ACHN (cell line): ENCODE results near the gene MINK1.
A peak's percentile ranks its signal among the peaks of the same experiment; 100 is the strongest.
"Not testable (repeated sequence)": the region's sequence is repeated elsewhere in the genome, so short reads cannot be mapped to it uniquely, and the experiment has no call there.

Experiments used
- DNase-seq: peaks from one replicate; pipeline ENCODE4 v3.0.0-alpha.2; 2015
- in situ Hi-C: cut with HindIII; loops from 2 replicates; pipeline ENCODE4 v1.10.0; 2017; ENCODE audit warnings: low sequenced_read_pairs, low pct_ligation_motif_present, low pct_unique_long_range_greater_than_20kb

MINK1 gene

GRCh38 chr17:4840893-4841242, 7.7 kb downstream of the MINK1 start:
- no peak for DNase-seq
- in situ Hi-C loops = no loop called here

- in situ Hi-C loops = no loop called here
- no peak for DNase-seq
Observed at GRCh38 chr17:4842376-4842775, 9.2 kb downstream of the MINK1 start.

GRCh38 chr17:4843321-4844000, 10.3 kb downstream of the MINK1 start:
- in situ Hi-C loops = no loop called here
- DNase-seq = no peak

- no peak for DNase-seq
- in situ Hi-C loops = no loop called here
Observed at GRCh38 chr17:4845118-4845517, 12.0 kb downstream of the MINK1 start.

GRCh38 chr17:4846635-4847390, 13.7 kb downstream of the MINK1 start:
- DNase-seq = no peak
- in situ Hi-C loops = no loop called here

- in situ Hi-C loops = no loop called here
- no peak for DNase-seq
Observed at GRCh38 chr17:4849011-4849536, 15.9 kb downstream of the MINK1 start.

- no peak for DNase-seq
- in situ Hi-C loops = loop anchor here (10.0 kb wide), 1 partner anchor 125 kb away; no protein-coding TSS in a partner anchor
Observed at GRCh38 chr17:4850246-4850645, 17.1 kb downstream of the MINK1 start.

- in situ Hi-C loops = loop anchor here (10.0 kb wide), 1 partner anchor 126 kb away; no protein-coding TSS in a partner anchor
- DNase-seq = no peak
Observed at GRCh38 chr17:4851084-4851483, 17.9 kb downstream of the MINK1 start.

GRCh38 chr17:4852567-4853207, 19.5 kb downstream of the MINK1 start:
- in situ Hi-C loops = loop anchor here (10.0 kb wide), 1 partner anchor 128 kb away; no protein-coding TSS in a partner anchor
- DNase-seq = peak; percentile 69

- DNase-seq = no peak
- in situ Hi-C loops = loop anchor here (10.0 kb wide), 1 partner anchor 128 kb away; no protein-coding TSS in a partner anchor
Observed at GRCh38 chr17:4853208-4853671, 20.1 kb downstream of the MINK1 start.

- no peak for DNase-seq
- in situ Hi-C loops = loop anchor here (10.0 kb wide), 1 partner anchor 129 kb away; no protein-coding TSS in a partner anchor
Observed at GRCh38 chr17:4854111-4854681, 21.1 kb downstream of the MINK1 start.

- in situ Hi-C loops = loop anchor here (10.0 kb wide), 1 partner anchor 132 kb away; no protein-coding TSS in a partner anchor
- DNase-seq = no peak
Observed at GRCh38 chr17:4856271-4856936, 23.3 kb downstream of the MINK1 start.

GRCh38 chr17:4856937-4857314, 23.8 kb downstream of the MINK1 start:
- in situ Hi-C loops = loop anchor here (10.0 kb wide), 1 partner anchor 132 kb away; no protein-coding TSS in a partner anchor
- no peak for DNase-seq

- in situ Hi-C loops = loop anchor here (10.0 kb wide), 1 partner anchor 133 kb away; no protein-coding TSS in a partner anchor
- not testable (repeated sequence) for DNase-seq
Observed at GRCh38 chr17:4857347-4857746, 24.2 kb downstream of the MINK1 start.

- DNase-seq = no peak
- in situ Hi-C loops = loop anchor here (10.0 kb wide), 1 partner anchor 133 kb away; no protein-coding TSS in a partner anchor
Observed at GRCh38 chr17:4858068-4858881, 25.1 kb downstream of the MINK1 start.

GRCh38 chr17:4858882-4859260, 25.7 kb downstream of the MINK1 start:
- in situ Hi-C loops = loop anchor here (10.0 kb wide), 1 partner anchor 134 kb away; no protein-coding TSS in a partner anchor
- peak; percentile 62 for DNase-seq
